NB4 (cell line): Measurements from ENCODE around the gene UMAD1.

ENCODE experiments used
- POLR2A ChIP-seq: IDR thresholded peaks from 2 replicates; pipeline ENCODE4 v1.6.1; 2011; ENCODE audit warnings: mild to moderate bottlenecking; ENCODE audit not compliant: insufficient read length; ENCODE audit errors: extremely low read depth
- TF ChIP-seq, protein P1 (sequence below): IDR thresholded peaks from one replicate; pipeline ENCODE4 v1.5.1; 2012; ENCODE audit warnings: low read depth, low read length
- TF ChIP-seq, protein P2 (sequence below): IDR thresholded peaks from 2 replicates; pipeline ENCODE4 v1.6.1; 2011; ENCODE audit warnings: low read depth, low read length

DNA sequence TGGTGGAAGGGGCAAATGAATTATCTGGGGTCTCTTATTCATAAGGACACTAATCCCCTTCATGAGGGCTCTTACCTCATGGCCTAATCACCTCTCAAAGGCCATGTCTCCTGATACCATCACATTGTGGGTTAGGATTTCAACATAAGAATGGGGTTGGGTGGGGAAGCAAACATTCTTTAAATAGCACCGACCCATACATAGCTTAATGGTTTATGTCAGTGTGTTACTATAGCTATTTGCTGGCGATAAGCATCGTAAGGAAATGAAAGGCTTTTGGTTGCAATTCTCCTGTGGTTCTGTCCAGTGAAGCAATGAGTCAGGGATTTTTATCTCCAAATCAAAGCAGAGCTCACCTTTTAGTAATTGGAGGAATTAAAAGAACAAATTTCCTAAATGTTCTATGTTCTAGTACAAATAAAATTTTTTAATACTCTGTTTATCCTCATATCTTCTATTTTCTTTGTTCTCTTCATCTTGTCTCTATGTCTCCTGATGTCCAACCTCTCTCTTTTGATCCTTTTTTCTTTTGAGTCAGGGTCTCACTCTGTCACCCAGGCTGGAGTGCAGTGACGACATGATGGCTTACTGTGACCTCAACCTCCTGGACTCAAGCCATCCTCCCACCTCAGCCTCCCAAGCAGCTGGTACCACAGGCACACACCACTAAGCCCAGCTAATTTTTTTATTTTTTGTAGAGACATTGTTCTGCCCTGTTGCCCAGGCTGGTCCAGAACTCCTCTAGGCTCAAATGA lies 271.0 kb downstream of the UMAD1 start:
- TF ChIP-seq, protein P1, sequence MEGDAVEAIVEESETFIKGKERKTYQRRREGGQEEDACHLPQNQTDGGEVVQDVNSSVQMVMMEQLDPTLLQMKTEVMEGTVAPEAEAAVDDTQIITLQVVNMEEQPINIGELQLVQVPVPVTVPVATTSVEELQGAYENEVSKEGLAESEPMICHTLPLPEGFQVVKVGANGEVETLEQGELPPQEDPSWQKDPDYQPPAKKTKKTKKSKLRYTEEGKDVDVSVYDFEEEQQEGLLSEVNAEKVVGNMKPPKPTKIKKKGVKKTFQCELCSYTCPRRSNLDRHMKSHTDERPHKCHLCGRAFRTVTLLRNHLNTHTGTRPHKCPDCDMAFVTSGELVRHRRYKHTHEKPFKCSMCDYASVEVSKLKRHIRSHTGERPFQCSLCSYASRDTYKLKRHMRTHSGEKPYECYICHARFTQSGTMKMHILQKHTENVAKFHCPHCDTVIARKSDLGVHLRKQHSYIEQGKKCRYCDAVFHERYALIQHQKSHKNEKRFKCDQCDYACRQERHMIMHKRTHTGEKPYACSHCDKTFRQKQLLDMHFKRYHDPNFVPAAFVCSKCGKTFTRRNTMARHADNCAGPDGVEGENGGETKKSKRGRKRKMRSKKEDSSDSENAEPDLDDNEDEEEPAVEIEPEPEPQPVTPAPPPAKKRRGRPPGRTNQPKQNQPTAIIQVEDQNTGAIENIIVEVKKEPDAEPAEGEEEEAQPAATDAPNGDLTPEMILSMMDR: no peak
- TF ChIP-seq POLR2A: no peak
- TF ChIP-seq, protein P2, sequence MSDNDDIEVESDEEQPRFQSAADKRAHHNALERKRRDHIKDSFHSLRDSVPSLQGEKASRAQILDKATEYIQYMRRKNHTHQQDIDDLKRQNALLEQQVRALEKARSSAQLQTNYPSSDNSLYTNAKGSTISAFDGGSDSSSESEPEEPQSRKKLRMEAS: no peak
